ENCODE measurements around the gene SHISAL1.

Gene SHISAL1

DNA sequence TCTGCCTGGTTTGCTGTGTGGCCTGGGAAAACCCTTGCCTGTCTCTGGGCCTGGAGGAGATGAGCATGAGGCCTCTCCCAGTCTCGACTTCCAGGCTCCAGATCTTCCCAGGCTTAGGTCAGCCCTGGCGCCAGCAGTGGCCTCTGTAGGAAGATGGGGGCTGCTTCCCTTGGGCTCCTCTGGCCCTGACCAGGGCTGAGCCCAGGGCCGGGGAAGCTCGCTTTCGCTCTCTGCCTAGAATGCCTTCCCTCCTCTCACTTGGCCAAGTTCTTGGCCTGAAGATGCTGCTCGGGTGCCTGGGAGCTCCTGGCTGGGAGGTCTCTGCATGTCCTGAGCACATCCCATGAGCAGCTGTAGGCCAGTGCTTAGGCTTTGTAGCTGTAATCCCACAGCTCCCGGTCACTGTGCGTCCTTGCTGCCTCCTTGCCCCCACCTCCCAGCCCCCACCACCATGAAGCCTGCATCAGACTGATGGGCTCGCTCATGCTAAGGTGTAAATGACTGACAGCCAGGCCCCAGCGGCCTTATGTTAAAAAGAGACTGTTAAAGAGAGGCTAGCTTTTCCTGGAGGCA lies 25.5 kb downstream of the SHISAL1 start:
- Histone ChIP-seq H3K4me3 (no peak overlapping the region), H3K27ac (no peak overlapping the region)
- no peak for DNase-seq (ENCODE audit: low spot score)
- TF ChIP-seq, protein P1, sequence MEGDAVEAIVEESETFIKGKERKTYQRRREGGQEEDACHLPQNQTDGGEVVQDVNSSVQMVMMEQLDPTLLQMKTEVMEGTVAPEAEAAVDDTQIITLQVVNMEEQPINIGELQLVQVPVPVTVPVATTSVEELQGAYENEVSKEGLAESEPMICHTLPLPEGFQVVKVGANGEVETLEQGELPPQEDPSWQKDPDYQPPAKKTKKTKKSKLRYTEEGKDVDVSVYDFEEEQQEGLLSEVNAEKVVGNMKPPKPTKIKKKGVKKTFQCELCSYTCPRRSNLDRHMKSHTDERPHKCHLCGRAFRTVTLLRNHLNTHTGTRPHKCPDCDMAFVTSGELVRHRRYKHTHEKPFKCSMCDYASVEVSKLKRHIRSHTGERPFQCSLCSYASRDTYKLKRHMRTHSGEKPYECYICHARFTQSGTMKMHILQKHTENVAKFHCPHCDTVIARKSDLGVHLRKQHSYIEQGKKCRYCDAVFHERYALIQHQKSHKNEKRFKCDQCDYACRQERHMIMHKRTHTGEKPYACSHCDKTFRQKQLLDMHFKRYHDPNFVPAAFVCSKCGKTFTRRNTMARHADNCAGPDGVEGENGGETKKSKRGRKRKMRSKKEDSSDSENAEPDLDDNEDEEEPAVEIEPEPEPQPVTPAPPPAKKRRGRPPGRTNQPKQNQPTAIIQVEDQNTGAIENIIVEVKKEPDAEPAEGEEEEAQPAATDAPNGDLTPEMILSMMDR (IDR thresholded peaks at IDR 0.05) = no peak

DNA sequence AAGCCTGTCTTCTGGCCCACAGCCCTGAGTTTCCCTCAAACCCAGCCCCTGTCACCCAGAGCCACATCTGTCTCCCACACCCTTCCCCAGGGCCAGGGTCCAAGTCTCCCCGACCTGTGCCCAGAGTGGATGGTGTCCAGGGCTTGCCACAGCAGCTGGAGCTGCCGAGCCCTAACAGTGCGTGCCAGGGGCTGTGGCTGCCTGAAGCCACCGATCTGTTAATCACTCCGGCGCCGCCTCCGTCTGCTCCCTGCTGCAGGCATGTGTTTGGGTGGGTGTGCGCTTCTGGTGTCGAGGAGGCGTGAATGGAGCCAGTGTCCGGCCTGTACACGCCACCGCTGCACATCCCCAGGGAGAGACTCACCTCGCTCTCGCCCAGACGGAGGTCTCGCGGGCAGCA lies 26.1 kb downstream of the SHISAL1 start:
- Histone ChIP-seq H3K4me3 (no peak overlapping the region), H3K27ac (no peak overlapping the region)
- TF ChIP-seq, protein P1 (IDR thresholded peaks at IDR 0.05) = no peak
- no peak for DNase-seq (ENCODE audit: low spot score)

DNA sequence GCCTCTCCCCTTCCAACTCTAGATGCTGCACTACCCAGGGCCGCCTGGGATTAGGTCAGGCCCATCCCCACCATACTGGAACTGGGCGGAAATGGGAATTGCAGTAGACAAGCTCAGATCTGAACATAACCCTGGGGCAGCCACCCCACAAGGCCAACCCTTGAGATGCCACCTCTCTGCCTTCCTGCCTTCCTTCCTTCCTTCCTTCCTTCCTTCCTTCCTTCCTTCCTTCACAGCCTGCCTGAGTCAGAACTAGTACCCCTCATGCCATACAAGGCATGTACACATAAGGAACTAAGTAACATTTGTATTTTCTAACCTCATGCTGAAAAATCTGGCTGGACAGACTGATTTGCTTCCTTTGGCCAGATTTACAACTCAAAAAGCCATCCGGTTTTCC lies 28.0 kb downstream of the SHISAL1 start:
- TF ChIP-seq, protein P1 (IDR thresholded peaks at IDR 0.05) = no peak
- DNase-seq (ENCODE audit: low spot score) = no peak
- no peak overlapping the region for H3K27ac ChIP-seq
- no peak overlapping the region for H3K4me3 ChIP-seq

DNA sequence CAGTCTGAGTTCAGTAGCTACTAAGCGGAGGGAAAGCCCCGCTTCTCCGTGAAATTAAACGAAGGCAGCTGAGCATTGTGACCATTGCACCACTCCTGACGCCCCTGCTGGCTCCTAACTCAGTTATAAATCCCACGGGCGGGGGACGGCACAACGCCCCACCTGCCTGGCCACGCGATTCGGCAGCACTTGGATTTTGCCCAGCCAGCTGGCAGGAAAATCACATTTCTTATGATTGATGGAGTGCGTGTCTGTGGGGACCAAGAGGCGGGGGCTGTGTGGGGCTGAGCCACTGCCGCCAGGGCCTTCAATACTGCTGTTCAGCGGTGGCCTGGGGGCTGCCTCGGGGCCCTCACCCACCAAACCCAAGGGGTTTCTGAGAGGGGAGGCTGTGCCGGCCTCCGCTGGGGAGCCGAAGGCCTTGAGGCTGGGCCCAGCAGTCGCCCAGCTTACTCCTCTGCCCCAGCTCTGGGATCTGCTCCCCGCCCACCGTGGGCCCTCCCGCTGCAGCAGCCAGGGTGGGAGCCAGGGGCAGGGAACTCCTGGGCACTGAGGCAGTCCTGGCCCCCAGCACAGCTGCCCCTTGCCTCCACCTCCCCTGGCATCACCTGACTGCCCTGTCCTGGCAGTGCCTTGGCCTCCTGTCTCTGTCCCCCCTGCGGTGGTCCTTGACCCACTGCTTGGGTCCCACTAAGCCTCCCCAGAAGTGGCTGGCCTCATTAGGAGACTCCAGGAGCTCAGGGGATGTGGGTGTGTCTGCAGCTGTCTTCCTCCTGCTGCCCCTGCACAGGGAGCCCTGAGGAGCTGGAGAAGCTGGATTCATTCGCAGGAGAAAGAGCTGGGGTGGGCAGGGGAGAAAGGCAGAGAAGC lies 30.7 kb downstream of the SHISAL1 start:
- no peak overlapping the region for H3K27ac ChIP-seq
- TF ChIP-seq, protein P1 (IDR thresholded peaks at IDR 0.05) = no peak
- no peak overlapping the region for H3K4me3 ChIP-seq
- no peak for DNase-seq (ENCODE audit: low spot score)

DNA sequence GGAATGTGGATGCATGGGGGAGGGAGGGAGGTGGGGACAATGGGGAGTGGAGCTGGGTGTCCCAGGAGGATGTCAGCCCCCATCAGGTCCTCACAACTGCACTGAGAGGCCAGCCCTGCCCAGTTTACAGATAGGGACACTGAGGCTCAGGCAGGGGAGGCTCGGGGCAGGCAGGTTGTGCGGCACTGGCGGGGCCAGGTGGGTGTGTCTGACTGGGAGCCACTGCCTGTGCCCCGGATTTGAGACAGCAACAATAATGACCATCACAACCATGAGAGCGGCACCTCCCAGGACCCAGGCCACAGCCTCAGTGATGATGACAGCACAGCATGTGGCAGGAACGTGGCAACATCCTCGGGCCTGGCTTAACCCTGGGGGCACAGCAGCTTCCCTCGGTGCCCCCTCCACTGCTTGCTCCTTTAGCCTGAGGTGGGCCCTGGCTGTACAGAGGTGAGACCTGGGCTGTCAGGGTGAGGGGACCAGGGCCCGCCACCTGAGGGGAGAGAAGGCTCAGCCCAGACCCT lies 32.0 kb downstream of the SHISAL1 start:
- no peak for DNase-seq (ENCODE audit: low spot score)
- TF ChIP-seq, protein P1 (IDR thresholded peaks at IDR 0.05) = no peak
- Histone ChIP-seq H3K4me3 (no peak overlapping the region), H3K27ac (no peak overlapping the region)

DNA sequence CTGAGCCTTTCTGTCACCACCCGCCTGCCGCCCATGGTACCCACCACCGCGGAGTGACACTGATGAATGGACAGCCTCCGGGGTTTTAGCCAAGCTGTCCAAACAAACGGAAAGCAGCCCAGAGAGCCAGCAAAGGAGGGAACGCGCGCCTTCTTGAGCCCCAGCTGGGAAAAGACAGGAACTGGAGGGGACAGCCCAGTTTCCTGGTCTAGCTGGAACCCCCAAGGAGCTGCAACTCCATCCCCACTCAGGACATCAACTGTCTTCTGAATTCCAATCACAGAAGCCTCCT lies 33.7 kb downstream of the SHISAL1 start:
- no peak overlapping the region for H3K27ac ChIP-seq
- no peak overlapping the region for H3K4me3 ChIP-seq
- DNase-seq (ENCODE audit: low spot score) = no peak
- TF ChIP-seq, protein P1 (IDR thresholded peaks at IDR 0.05) = no peak
